HepG2 (cell line): Measurements from ENCODE around the gene RNF208. TPM values are rescaled to one million over a fixed set of nuclear protein-coding genes. Genes with fewer than 3 reads are reported as not detected.

ENCODE experiments used
- ATRX ChIP-seq: sonication (generic); formaldehyde crosslinking; IDR thresholded peaks from 2 replicates; pipeline ENCODE4 v1.4.0; 2020; ENCODE audit warnings: missing genetic modification reagents, borderline replicate concordance
- CCDC6 ChIP-seq: sonication (generic); formaldehyde crosslinking; IDR thresholded peaks from 2 replicates; pipeline ENCODE4 v1.8.1; 2022; ENCODE audit warnings: mild to moderate bottlenecking, missing genetic modification reagents, moderate library complexity
- CENPT ChIP-seq: sonication (generic); formaldehyde crosslinking; IDR thresholded peaks from 2 replicates; pipeline ENCODE4 v1.8.0; 2022; ENCODE audit warnings: low read depth, mild to moderate bottlenecking, moderate library complexity, missing genetic modification reagents
- CREM ChIP-seq, 2 experiments: sonication (generic) in 1 of 2; formaldehyde crosslinking in 1 of 2; IDR thresholded peaks; 2 replicates each; pipeline versions ENCODE4 v1.4.0 to v1.6.1; 2016 to 2020; ENCODE audit warnings: antibody characterized with exemption in 1 of 2, mild to moderate bottlenecking in 1 of 2, missing genetic modification reagents in 1 of 2
- JUN ChIP-seq: sonication (generic); formaldehyde crosslinking; IDR thresholded peaks from 2 replicates; pipeline ENCODE4 v1.4.0; 2020; ENCODE audit warnings: mild to moderate bottlenecking, missing genetic modification reagents
- MEF2D ChIP-seq: sonication (generic); formaldehyde crosslinking; IDR thresholded peaks from 2 replicates; pipeline ENCODE4 v1.5.1; 2020; ENCODE audit warnings: mild to moderate bottlenecking, missing genetic modification reagents
- MEIS1 ChIP-seq: sonication (generic); formaldehyde crosslinking; IDR thresholded peaks from 2 replicates; pipeline ENCODE4 v1.9.0; 2021; ENCODE audit warnings: mild to moderate bottlenecking, missing genetic modification reagents, moderate library complexity, borderline replicate concordance
- MYC ChIP-seq: sonication (generic); formaldehyde crosslinking; IDR thresholded peaks from 2 replicates; pipeline ENCODE4 v1.9.0; 2021; ENCODE audit warnings: missing genetic modification reagents, borderline replicate concordance
- NCOA2 ChIP-seq: sonication (generic); formaldehyde crosslinking; IDR thresholded peaks from 2 replicates; pipeline ENCODE4 v1.8.0; 2022; ENCODE audit warnings: inconsistent platforms
- NFATC3 ChIP-seq: sonication (generic); formaldehyde crosslinking; IDR thresholded peaks from 2 replicates; pipeline ENCODE4 v1.5.1; 2020; ENCODE audit warnings: mild to moderate bottlenecking, missing genetic modification reagents
- NFYC ChIP-seq: IDR thresholded peaks from 2 replicates; pipeline ENCODE4 v1.6.1; 2016; ENCODE audit warnings: missing genetic modification reagents, missing compliant biosample characterization
- PCBP2 ChIP-seq: fragments of 200-400 bp; formaldehyde crosslinking; optimal IDR thresholded peaks from 2 replicates; pipeline ENCODE3; 2018; ENCODE audit warnings: low read length, low read depth; ENCODE audit not compliant: poor library complexity, severe bottlenecking
- RARA ChIP-seq: IDR thresholded peaks from 2 replicates; pipeline ENCODE4 v1.6.1; 2016; ENCODE audit warnings: missing genetic modification reagents, missing compliant biosample characterization
- REPIN1 ChIP-seq: sonication (generic); formaldehyde crosslinking; IDR thresholded peaks from 2 replicates; pipeline ENCODE4 v1.8.0; 2022; ENCODE audit warnings: missing genetic modification reagents, low read depth, mild to moderate bottlenecking, borderline replicate concordance
- REXO4 ChIP-seq: sonication (generic); formaldehyde crosslinking; IDR thresholded peaks from 2 replicates; pipeline ENCODE4 v1.8.0; 2022; ENCODE audit warnings: missing genetic modification reagents, mild to moderate bottlenecking, borderline replicate concordance
- TBL1XR1 ChIP-seq: fragments of 150-350 bp; IDR thresholded peaks from 2 replicates; pipeline ENCODE4 v1.6.1; 2014; ENCODE audit warnings: borderline replicate concordance, low read length; ENCODE audit not compliant: partially characterized antibody
- TEAD2 ChIP-seq: sonication (generic); formaldehyde crosslinking; IDR thresholded peaks from 2 replicates; pipeline ENCODE4 v1.9.0; 2021; ENCODE audit warnings: missing genetic modification reagents
- TFDP2 ChIP-seq: sonication (generic); formaldehyde crosslinking; IDR thresholded peaks from 2 replicates; pipeline ENCODE4 v1.4.0; 2020; ENCODE audit warnings: missing genetic modification reagents
- ZKSCAN1 ChIP-seq: fragments of 150-350 bp; IDR thresholded peaks from 2 replicates; pipeline ENCODE4 v1.6.1; 2014; ENCODE audit warnings: low read length
- ZNF138 ChIP-seq: sonication (generic); formaldehyde crosslinking; IDR thresholded peaks from 2 replicates; pipeline ENCODE4 v1.5.0; 2020; ENCODE audit warnings: mild to moderate bottlenecking, low read depth, missing genetic modification reagents
- ZNF160 ChIP-seq: sonication (generic); formaldehyde crosslinking; IDR thresholded peaks from 2 replicates; pipeline ENCODE4 v1.8.0; 2022; ENCODE audit warnings: mild to moderate bottlenecking, inconsistent platforms, missing genetic modification reagents
- ZNF468 ChIP-seq: sonication (generic); formaldehyde crosslinking; IDR thresholded peaks from 2 replicates; pipeline ENCODE4 v1.8.0; 2022; ENCODE audit warnings: mild to moderate bottlenecking, moderate library complexity, missing genetic modification reagents
- ZNF891 ChIP-seq: sonication (generic); formaldehyde crosslinking; IDR thresholded peaks from 2 replicates; pipeline ENCODE4 v1.5.0; 2020; ENCODE audit warnings: mild to moderate bottlenecking, missing genetic modification reagents
- polyA plus RNA-seq, 8 experiments: library from polyadenylated mRNA; depleted of rRNA in 3 of 8; stranded (reverse) in 7 of 8; unstranded in 1 of 8; fragments of >200 nt; fragmentation: Illumina TruSeq in 4 of 8; extraction: Trizol in 4 of 8; gene quantifications; 2 replicates each; pipeline versions ENCODE4 v1.2.1 to v1.2.3, GENCODE V29; 2011 to 2016; ENCODE audit warnings: low read depth in 4 of 8, missing spikeins in 1 of 8, mixed read lengths in 1 of 8; ENCODE audit not compliant: insufficient read depth in 1 of 8
- total RNA-seq, 5 experiments: library from RNA; depleted of rRNA; stranded (reverse); fragments of >200 nt; fragmentation: Illumina TruSeq; extraction: Trizol; gene quantifications; 2 replicates each; pipeline ENCODE4 v1.2.3, GENCODE V29; 2016; ENCODE audit warnings: low read depth in 1 of 5
- TF ChIP-seq, protein P1 (sequence below): sonication (generic); formaldehyde crosslinking; IDR thresholded peaks from 2 replicates; pipeline ENCODE4 v1.5.0; 2020; ENCODE audit warnings: mild to moderate bottlenecking, missing genetic modification reagents, borderline replicate concordance

Gene RNF208
- total and polyA plus RNA-seq, 2 of the 13 experiments (the other 11 are each of a cell fraction or from before 2014, with no cell fraction given): 1.6 to 2.1 TPM

- no peak for TF ChIP-seq TFDP2
- no peak for TF ChIP-seq ZNF468 (CRISPR knock-in tag)
- TF ChIP-seq NFYC (CRISPR knock-in tag): 0 out of 2 replicates have a peak, but pooled peaks have one; percentile 18
- TF ChIP-seq ZKSCAN1: no peak
- no peak for TF ChIP-seq MEIS1 (CRISPR knock-in tag)
- no peak for TF ChIP-seq TBL1XR1
- no peak for TF ChIP-seq CENPT (CRISPR knock-in tag)
- TF ChIP-seq PCBP2: no peak
- TF ChIP-seq JUN (CRISPR knock-in tag): no peak
- no peak for TF ChIP-seq REXO4 (CRISPR knock-in tag)
- peak; percentile 49; the same call in 1 of the 2 replicates for TF ChIP-seq MYC (CRISPR knock-in tag)
- no peak for TF ChIP-seq ZNF160
- no peak for TF ChIP-seq CREM (IDR thresholded peaks at IDR 0.05)
- TF ChIP-seq CREM (CRISPR knock-in tag; IDR thresholded peaks at IDR 0.05): no peak
- no peak for TF ChIP-seq REPIN1
- TF ChIP-seq, protein P1, sequence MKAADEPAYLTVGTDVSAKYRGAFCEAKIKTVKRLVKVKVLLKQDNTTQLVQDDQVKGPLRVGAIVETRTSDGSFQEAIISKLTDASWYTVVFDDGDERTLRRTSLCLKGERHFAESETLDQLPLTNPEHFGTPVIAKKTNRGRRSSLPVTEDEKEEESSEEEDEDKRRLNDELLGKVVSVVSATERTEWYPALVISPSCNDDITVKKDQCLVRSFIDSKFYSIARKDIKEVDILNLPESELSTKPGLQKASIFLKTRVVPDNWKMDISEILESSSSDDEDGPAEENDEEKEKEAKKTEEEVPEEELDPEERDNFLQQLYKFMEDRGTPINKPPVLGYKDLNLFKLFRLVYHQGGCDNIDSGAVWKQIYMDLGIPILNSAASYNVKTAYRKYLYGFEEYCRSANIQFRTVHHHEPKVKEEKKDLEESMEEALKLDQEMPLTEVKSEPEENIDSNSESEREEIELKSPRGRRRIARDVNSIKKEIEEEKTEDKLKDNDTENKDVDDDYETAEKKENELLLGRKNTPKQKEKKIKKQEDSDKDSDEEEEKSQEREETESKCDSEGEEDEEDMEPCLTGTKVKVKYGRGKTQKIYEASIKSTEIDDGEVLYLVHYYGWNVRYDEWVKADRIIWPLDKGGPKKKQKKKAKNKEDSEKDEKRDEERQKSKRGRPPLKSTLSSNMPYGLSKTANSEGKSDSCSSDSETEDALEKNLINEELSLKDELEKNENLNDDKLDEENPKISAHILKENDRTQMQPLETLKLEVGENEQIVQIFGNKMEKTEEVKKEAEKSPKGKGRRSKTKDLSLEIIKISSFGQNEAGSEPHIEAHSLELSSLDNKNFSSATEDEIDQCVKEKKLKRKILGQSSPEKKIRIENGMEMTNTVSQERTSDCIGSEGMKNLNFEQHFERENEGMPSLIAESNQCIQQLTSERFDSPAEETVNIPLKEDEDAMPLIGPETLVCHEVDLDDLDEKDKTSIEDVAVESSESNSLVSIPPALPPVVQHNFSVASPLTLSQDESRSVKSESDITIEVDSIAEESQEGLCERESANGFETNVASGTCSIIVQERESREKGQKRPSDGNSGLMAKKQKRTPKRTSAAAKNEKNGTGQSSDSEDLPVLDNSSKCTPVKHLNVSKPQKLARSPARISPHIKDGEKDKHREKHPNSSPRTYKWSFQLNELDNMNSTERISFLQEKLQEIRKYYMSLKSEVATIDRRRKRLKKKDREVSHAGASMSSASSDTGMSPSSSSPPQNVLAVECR: peak; percentile 31; the same call in 1 of the 2 replicates
- no peak for TF ChIP-seq ZNF891 (CRISPR knock-in tag)
- no peak for TF ChIP-seq ATRX (CRISPR knock-in tag)
- no peak for TF ChIP-seq ZNF138 (CRISPR knock-in tag)
- no peak for TF ChIP-seq TEAD2 (CRISPR knock-in tag)
- no peak for TF ChIP-seq MEF2D (CRISPR knock-in tag)
- no peak for TF ChIP-seq CCDC6 (CRISPR knock-in tag)
- peak; percentile 58 for TF ChIP-seq NCOA2 (CRISPR knock-in tag)
- TF ChIP-seq NFATC3: no peak
- TF ChIP-seq RARA (CRISPR knock-in tag): peak; percentile 43; the same call in 1 of the 2 replicates
Observed at GRCh38 chr9:137198051-137198901, 23.8 kb downstream of the RNF208 start (continued).
